Brain microvascular endothelial cell (primary cell): ENCODE measurements around the gene TNIK.

Experiments used
- DNase-seq: peaks from one replicate; pipeline ENCODE4 v3.0.0-alpha.2; 2020
- H3K27ac ChIP-seq: fragments of 250-450 bp; sonication (Bioruptor Pico); 2 replicates; pipeline ENCODE4 v1.5.1; 2020; ENCODE audit warnings: mild to moderate bottlenecking, moderate library complexity
- H3K27me3 ChIP-seq: fragments of 250-450 bp; sonication (Bioruptor Pico); replicated peaks from 2 replicates; pipeline ENCODE4 v1.5.1; 2020; ENCODE audit warnings: mild to moderate bottlenecking
- H3K36me3 ChIP-seq: fragments of 250-450 bp; sonication (Bioruptor Pico); replicated peaks from 2 replicates; pipeline ENCODE4 v1.5.1; 2020; ENCODE audit warnings: mild to moderate bottlenecking
- H3K4me3 ChIP-seq: 2 replicates; pipeline ENCODE4 v1.5.1; 2011; ENCODE audit warnings: low read depth, mild to moderate bottlenecking, control low read depth, low read length, moderate library complexity
- CTCF ChIP-seq: IDR thresholded peaks from 2 replicates; pipeline ENCODE4 v1.5.1; 2011; ENCODE audit warnings: low read depth, mild to moderate bottlenecking, moderate library complexity, low read length, control low read depth, inconsistent platforms; ENCODE audit errors: missing control alignments
- in situ Hi-C: cut with HindIII; loops from 2 replicates; pipeline ENCODE4 v1.10.0; 2017; ENCODE audit warnings: low sequenced_read_pairs, low pct_ligation_motif_present

Gene TNIK

GRCh38 chr3:171038342-171038741 lies 421.9 kb downstream of the TNIK start:
- TF ChIP-seq CTCF: no peak
- in situ Hi-C loops: no loop called here
- Histone ChIP-seq H3K4me3 (no peak overlapping the region), H3K36me3 (no peaks in the 10 kb centered on the region), H3K27me3 (no peaks in the 10 kb centered on the region), H3K27ac (no peak overlapping the region)
- no peak for DNase-seq

GRCh38 chr3:171028779-171029232 lies 431.4 kb downstream of the TNIK start:
- Histone ChIP-seq H3K27me3 (no peaks in the 10 kb centered on the region), H3K27ac (peak overlapping the region; percentile 80), H3K4me3 (peak overlapping the region; percentile 46), H3K36me3 (no peaks in the 10 kb centered on the region)
- in situ Hi-C loops: no loop called here
- DNase-seq: peak; percentile 81
- no peak for TF ChIP-seq CTCF

- DNase-seq: peak; percentile 93
- Histone ChIP-seq H3K4me3 (peak overlapping the region; percentile 46), H3K27ac (peak overlapping the region; percentile 80), H3K36me3 (no peaks in the 10 kb centered on the region), H3K27me3 (no peaks in the 10 kb centered on the region)
- in situ Hi-C loops: no loop called here
- no peak for TF ChIP-seq CTCF
These were observed 432.0 kb downstream of the TNIK start for GRCh38 chr3:171028025-171028778.

- no peak for TF ChIP-seq CTCF
- DNase-seq: no peak
- in situ Hi-C loops: no loop called here
- no peaks in the 10 kb centered on the region for H3K27me3 ChIP-seq
- H3K4me3 ChIP-seq: no peak within 1 kb of the TSS
- H3K36me3 ChIP-seq: no peaks in the 10 kb centered on the region
- H3K27ac ChIP-seq: no peak within 1 kb of the TSS
These were observed 433.5 kb downstream of the TNIK start, which contains the start of gene SLC2A2 for GRCh38 chr3:171026597-171027293. Gene SLC2A2 (minus strand): TSS chr3:171026720. CDS start chr3:171026670, 50 bp downstream.

GRCh38 chr3:171023566-171023965 lies 436.6 kb downstream of the TNIK start:
- Histone ChIP-seq H3K4me3 (no peak overlapping the region), H3K36me3 (no peaks in the 10 kb centered on the region), H3K27ac (no peak overlapping the region), H3K27me3 (no peaks in the 10 kb centered on the region)
- in situ Hi-C loops: no loop called here
- no peak for TF ChIP-seq CTCF
- DNase-seq: no peak
